ENCODE results near the gene EGFR.

DNA sequence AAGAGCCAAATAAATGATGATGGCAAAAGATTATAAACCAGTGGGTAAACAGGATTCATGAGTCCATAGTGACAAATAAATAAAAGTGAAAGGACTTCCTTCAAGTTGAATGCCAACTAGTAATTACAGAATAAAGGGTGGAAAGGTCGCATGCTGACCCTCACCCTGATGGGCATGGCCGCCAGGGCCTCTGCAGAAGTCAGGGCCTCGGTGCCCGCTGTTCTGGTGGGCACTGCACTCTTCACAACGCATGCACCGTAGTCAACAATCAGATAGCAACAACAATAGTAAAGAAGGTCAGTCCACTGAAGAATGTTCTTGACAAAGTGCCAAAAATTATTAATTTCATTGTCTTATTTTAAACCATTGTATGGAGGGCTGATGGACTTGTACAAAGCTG lies 223.1 kb downstream of the EGFR start:
- TF ChIP-seq CTCF (IDR thresholded peaks at IDR 0.05) (no peak), POLR2A (IDR thresholded peaks at IDR 0.05) (no peak)

All from heart left ventricle (tissue), 13 donors.